SH-SY5Y (cell line): ENCODE measurements around the gene UNC45A.

Source experiments
- GATA2 ChIP-seq: IDR thresholded peaks from 2 replicates; pipeline ENCODE4 v1.6.1; 2011; ENCODE audit warnings: mild to moderate bottlenecking, low read depth, low read length
- GATA3 ChIP-seq: IDR thresholded peaks from 2 replicates; pipeline ENCODE4 v1.6.1; 2011; ENCODE audit warnings: low read depth, mild to moderate bottlenecking, low read length, moderate library complexity

- TF ChIP-seq GATA3 = no peak
- TF ChIP-seq GATA2 = no peak
These were observed 32.1 kb downstream of the UNC45A start for GRCh38 chr15:90967206-90967605.
